IPS-18a (cell line): ENCODE data around the gene SIX5.
"Not testable (repeated sequence)": the region's sequence is repeated elsewhere in the genome, so short reads cannot be mapped to it uniquely, and the experiment has no call there.

Experiments used
- H3K27ac ChIP-seq: one replicate; pipeline ENCODE4 v1.5.1; 2013; ENCODE audit warnings: low read length
- H3K27me3 ChIP-seq: one replicate; pipeline ENCODE4 v1.6.1; 2013; ENCODE audit warnings: mild to moderate bottlenecking, low read length; ENCODE audit not compliant: control insufficient read depth, insufficient read depth
- H3K36me3 ChIP-seq: one replicate; pipeline ENCODE4 v1.6.1; 2013; ENCODE audit warnings: low read depth, low read length; ENCODE audit not compliant: control insufficient read depth
- H3K4me1 ChIP-seq: one replicate; pipeline ENCODE4 v1.6.1; 2013; ENCODE audit warnings: low read depth, low read length; ENCODE audit not compliant: control insufficient read depth
- H3K4me3 ChIP-seq: one replicate; pipeline ENCODE4 v1.5.1; 2013; ENCODE audit warnings: low read length
- H3K9ac ChIP-seq: one replicate; pipeline ENCODE4 v1.6.1; 2013; ENCODE audit warnings: mild to moderate bottlenecking, low read length, moderate library complexity
- H3K9me3 ChIP-seq: one replicate; pipeline ENCODE4 v1.6.1; 2013; ENCODE audit warnings: low read depth, low read length; ENCODE audit not compliant: control insufficient read depth

SIX5 gene

DNA sequence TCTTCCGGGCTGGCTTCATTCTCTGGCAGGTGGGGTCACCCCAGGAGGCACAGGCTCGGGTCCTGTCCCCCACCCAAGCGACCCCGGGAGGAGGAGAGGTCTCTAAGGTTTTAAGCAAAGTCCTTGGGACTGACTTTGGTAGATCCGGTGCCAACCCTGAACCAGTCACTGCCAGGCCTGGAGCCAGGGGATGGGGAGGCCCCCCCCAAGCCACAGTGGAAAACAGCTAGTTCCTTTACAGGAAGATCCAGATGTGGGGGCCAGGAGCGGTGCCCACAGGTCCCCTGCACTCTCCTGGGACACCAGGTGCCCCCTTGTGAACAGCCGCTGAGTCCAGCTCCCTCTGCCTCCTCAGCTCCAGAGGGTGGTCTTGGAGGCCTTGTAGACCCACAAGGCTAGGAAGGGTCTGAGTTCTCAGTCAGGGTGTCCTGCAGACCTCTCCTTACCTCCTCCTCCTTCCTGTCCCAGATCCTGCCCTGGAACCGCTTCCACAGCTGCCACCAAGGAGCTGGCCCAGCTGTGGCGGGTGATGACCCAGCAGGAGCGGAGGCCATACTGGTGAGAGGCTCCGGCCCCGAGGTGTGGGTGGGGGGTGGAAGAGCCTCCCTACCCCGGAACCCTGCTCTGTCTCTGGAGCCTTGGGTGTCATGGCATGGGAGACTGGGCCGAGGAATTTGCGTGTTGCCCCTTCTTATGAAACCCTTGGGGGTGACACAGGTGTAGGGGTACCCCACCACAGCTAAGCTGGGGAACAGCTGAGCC is 6.0 kb downstream of the SIX5 start:
- Histone ChIP-seq H3K9me3 (no peaks in the 10 kb centered on the region), H3K9ac (no peak overlapping the region), H3K27ac (no peak overlapping the region), H3K4me1 (peaks cover 23% of the 10 kb centered on the region), H3K4me3 (no peak overlapping the region), H3K36me3 (no peaks in the 10 kb centered on the region), H3K27me3 (no peaks in the 10 kb centered on the region)

DNA sequence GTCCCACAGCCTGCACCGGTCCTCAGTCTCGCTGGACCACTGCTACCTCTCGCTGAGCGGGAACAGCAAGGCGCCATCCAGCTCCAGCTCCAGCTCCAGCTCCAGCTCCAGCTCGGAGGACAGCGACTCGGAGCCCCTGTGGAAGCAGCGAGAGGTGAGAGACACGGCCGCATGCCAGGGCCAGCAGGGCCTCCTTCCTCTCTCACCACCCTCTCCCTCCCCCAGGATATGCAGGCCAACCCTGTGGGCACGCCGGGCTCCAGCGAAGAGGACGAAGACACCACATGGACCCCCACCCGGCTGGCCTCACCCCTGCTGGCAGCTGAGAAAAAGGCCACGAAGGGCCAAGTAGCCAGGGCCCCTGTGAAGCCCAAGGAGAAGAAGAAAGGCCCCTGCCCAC is 7.3 kb downstream of the SIX5 start:
- Histone ChIP-seq H3K27ac (no peak overlapping the region), H3K36me3 (no peaks in the 10 kb centered on the region), H3K27me3 (no peaks in the 10 kb centered on the region), H3K4me3 (no peak overlapping the region), H3K9ac (no peak overlapping the region), H3K9me3 (no peaks in the 10 kb centered on the region), H3K4me1 (peaks cover 17% of the 10 kb centered on the region)

DNA sequence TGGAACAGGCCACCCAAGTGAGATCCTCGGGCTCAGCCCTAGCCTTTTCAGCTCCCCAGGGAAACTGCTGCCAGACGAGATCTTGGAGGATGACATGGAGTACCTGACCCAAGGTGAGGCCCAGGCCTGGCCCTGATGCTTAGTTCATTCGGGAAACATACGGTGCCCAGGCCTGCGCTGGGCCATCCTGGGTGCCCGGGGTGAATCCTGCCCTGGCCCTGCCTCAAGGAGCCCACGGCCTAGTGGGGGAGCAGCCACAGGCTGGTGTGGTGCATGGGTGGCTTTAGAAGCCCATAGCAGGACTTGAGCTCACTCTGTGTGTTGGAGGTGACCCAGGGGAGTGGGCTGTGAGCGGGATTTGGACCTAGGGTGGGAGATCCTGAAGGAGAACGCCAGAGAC is 10.1 kb downstream of the SIX5 start:
- H3K4me1 ChIP-seq = peaks cover 3% of the 10 kb centered on the region
- no peaks in the 10 kb centered on the region for H3K36me3 ChIP-seq
- no peaks in the 10 kb centered on the region for H3K9me3 ChIP-seq
- no peak overlapping the region for H3K27ac ChIP-seq
- no peak overlapping the region for H3K4me3 ChIP-seq
- no peak overlapping the region for H3K9ac ChIP-seq
- H3K27me3 ChIP-seq = no peaks in the 10 kb centered on the region

DNA sequence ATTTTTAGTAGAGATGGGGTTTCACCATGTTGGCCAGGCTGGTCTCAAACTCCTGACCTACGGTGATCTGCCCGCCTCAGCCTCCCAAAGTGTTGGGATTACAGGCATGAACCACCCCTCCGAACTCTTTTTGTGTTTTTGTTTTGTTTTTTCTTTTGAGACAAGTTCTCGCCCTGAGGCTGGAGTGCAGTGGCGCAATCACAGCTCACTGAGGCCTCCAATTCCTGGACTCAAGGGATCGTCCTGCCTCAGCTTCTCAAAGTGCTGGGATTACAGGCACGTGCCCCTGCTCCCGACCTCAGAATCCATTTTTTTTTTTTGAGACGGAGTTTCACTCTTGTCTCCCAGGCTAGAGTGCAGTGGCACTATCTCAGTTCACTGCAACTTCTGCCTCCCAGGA is 11.4 kb downstream of the SIX5 start:
- no peaks in the 10 kb centered on the region for H3K36me3 ChIP-seq
- H3K4me3 ChIP-seq = no peak overlapping the region
- H3K9me3 ChIP-seq = no peaks in the 10 kb centered on the region
- H3K27ac ChIP-seq = no peak overlapping the region
- no peak overlapping the region for H3K9ac ChIP-seq
- H3K27me3 ChIP-seq = no peaks in the 10 kb centered on the region
- H3K4me1 ChIP-seq = no peaks in the 10 kb centered on the region

DNA sequence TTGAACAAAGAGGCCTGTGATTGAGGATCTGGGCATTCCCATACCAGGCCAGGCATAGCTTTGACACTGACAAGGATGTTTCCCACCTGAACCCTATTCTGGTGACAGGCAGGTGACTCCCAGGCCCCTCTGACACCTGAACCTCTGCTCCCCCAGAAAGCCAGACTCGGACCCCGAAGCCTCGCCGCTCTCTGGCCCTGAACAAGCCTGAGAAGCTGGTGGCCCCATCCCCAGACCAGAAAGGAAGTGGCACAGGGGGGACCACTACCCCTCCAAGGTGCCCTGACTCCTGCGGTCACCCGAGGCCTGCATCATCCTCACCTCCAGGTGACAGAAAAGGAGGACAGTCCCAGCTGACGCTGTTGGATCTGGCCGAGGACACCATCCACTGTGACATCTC is 14.7 kb downstream of the SIX5 start:
- Histone ChIP-seq H3K27ac (no peak overlapping the region), H3K4me1 (no peaks in the 10 kb centered on the region), H3K4me3 (no peak overlapping the region), H3K36me3 (no peaks in the 10 kb centered on the region), H3K9me3 (no peaks in the 10 kb centered on the region), H3K27me3 (no peaks in the 10 kb centered on the region), H3K9ac (no peak overlapping the region)

DNA sequence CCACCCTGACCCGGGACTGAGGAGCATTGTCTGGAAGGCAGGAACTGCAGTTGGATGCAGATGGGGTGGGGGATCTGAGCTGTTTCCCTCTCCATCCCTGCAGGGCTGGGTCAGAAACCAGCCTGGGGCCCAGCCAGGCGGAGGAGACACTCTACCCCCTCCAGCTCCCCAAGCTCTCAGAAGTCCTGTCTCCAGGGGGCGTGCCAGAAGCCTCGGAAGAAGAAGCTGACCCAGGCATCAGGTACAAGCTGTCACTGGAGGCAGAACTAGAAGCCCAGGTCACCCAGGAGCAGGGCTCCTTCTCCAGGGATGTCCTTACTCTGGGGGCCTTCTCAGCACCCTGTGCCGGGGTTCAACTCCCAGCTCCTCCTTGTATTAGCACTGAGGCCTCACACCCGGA is 15.5 kb downstream of the SIX5 start:
- Histone ChIP-seq H3K4me1 (no peaks in the 10 kb centered on the region), H3K27ac (no peak overlapping the region)

DNA sequence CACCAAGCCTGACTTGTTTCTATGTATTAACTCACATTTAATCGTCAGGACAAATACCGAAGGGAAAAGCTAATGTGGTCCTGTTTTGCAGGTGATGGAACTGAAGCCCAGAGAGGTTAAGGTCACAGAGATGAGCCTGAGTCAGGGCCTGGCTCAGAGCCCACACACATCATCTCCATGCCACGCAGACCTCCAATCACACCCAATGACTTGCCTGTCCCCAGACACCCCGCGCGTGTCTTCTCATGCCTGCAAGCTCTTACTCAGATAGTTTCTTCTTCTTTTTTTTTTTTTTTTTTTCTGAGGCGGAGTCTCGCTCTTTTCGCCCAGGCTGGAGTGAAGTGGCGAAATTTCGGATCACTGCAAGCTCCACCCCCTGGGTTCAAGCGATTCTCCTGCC is 16.4 kb downstream of the SIX5 start:
- Histone ChIP-seq H3K9ac (no peak overlapping the region), H3K27me3 (no peaks in the 10 kb centered on the region), H3K4me3 (no peak overlapping the region), H3K4me1 (no peaks in the 10 kb centered on the region), H3K36me3 (no peaks in the 10 kb centered on the region), H3K27ac (no peak overlapping the region), H3K9me3 (no peaks in the 10 kb centered on the region)

More for the DNA sequence above, 15.5 kb downstream of the SIX5 start:
- Histone ChIP-seq H3K36me3 (no peaks in the 10 kb centered on the region), H3K4me3 (no peak overlapping the region), H3K9me3 (no peaks in the 10 kb centered on the region), H3K27me3 (no peaks in the 10 kb centered on the region), H3K9ac (no peak overlapping the region)

DNA sequence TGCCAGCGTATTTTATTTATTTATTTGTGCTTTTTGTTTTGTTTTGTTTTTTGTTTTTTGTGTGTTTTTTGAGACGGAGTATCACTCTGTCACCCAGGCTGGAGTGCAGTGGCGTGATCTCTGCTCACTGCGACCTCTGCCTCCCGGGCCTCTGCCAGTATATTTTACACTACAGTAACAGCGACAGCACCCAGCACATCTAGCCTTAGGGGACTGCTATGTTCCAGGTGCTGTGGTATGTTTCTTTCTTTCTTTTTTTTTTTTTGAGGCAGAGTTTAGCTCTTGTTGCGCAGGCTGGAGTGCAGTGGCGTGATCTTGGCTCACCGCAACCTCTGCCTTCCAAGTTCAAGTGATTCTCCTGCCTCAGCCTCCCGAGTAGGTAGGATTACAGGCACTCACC is 17.6 kb downstream of the SIX5 start:
- not testable (repeated sequence) for H3K27me3 ChIP-seq, H3K4me1 ChIP-seq, H3K9me3 ChIP-seq, H3K9ac ChIP-seq, H3K4me3 ChIP-seq, H3K36me3 ChIP-seq, H3K27ac ChIP-seq

DNA sequence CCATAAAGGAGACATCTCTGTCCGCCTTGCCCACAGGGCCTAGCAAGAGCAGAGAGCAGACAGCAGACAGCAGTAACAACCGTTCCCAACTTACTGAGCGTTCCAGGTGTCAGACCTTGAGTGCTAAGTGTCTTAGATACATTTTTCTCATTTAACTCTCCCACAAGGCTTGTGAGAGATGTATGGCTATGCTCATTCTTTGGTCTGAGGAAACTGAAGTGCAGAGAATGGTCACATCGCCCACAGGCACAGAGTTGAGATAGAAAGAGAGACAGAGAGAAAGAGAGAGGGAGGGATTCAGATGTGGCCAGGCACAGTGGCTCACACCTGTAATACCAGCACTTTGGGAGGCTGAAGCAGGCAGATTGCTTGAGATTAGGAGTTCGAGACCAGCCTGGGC is 21.5 kb downstream of the SIX5 start:
- H3K4me1 ChIP-seq = no peaks in the 10 kb centered on the region
- no peak overlapping the region for H3K4me3 ChIP-seq
- no peaks in the 10 kb centered on the region for H3K36me3 ChIP-seq
- H3K27me3 ChIP-seq = peaks cover 3% of the 10 kb centered on the region
- H3K9ac ChIP-seq = no peak overlapping the region
- H3K9me3 ChIP-seq = no peaks in the 10 kb centered on the region
- H3K27ac ChIP-seq = no peak overlapping the region

DNA sequence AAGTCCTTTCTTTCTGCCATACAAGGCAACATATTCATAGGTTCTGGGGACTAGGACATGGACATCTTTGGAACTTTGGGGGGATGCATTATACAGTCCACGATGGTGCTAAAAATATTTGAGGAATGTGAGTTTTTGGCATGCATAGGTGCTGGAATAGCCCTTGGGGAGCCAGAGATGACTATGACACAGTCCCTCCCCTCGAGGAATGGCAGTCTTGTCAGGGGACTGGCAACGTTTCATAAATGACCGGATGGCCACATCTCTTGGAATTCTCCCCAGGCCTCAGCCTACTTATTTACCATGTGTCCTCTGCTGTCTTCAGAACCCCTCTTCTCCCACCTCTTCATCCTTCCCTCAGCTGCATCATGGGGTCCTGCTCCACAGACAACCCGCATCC is 22.2 kb downstream of the SIX5 start:
- Histone ChIP-seq H3K9ac (no peak overlapping the region), H3K27me3 (peaks cover 3% of the 10 kb centered on the region), H3K4me1 (no peaks in the 10 kb centered on the region)

DNA sequence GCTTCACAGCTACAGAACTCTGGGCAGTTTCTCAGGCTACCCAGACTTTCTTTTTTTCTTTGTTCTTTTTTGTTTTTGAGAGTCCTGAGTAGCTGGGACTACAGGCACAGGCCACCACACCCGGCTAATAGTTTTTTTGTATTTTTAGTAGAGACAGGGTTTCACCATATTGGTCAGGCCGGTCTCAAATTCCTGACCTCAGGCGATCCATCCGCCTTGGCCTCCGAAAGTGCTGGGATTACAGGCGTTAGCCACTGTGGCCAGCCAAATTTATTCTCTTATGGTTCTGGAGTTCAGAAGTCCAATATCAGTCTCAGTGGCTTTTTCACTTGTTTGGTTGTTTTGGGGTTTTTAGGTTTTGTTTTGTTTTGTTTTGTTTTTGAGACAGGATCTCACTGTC is 23.4 kb downstream of the SIX5 start:
- Histone ChIP-seq H3K9ac (no peak overlapping the region), H3K9me3 (no peaks in the 10 kb centered on the region), H3K36me3 (no peaks in the 10 kb centered on the region), H3K27ac (no peak overlapping the region), H3K27me3 (peaks cover 3% of the 10 kb centered on the region), H3K4me3 (no peak overlapping the region), H3K4me1 (no peaks in the 10 kb centered on the region)

More for the DNA sequence above, 22.2 kb downstream of the SIX5 start:
- Histone ChIP-seq H3K9me3 (no peaks in the 10 kb centered on the region), H3K27ac (no peak overlapping the region), H3K36me3 (no peaks in the 10 kb centered on the region), H3K4me3 (no peak overlapping the region)

DNA sequence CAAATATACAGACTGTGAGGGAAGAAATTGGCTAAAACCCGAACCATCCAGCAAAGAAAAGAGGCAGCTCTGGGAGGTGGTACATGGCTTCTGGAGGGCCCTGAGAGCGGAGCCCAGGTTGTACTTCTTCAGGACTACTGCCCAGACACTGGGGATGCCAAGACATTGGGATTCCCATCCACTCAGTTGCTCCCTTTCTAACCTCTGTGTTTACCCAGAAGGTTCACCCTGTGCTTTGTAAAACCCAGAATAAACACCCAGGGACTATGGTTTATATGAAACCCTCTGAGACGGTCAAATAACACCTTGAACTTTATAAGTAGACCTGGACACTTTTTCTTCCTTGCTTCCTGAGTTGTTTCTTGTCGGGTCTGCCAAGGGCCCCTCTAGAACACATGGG is 26.1 kb downstream of the SIX5 start:
- no peaks in the 10 kb centered on the region for H3K36me3 ChIP-seq
- H3K27ac ChIP-seq = no peak overlapping the region
- no peak overlapping the region for H3K9ac ChIP-seq
- H3K9me3 ChIP-seq = no peaks in the 10 kb centered on the region
- H3K4me1 ChIP-seq = no peaks in the 10 kb centered on the region
- H3K4me3 ChIP-seq = no peak overlapping the region
- H3K27me3 ChIP-seq = peaks cover 3% of the 10 kb centered on the region
